HCT116 (cell line): ENCODE measurements around the gene NETO1. TPM values are rescaled to one million over a fixed set of nuclear protein-coding genes. Genes with fewer than 3 reads are reported as not detected.

ENCODE experiments used
- ATAC-seq: fragments of 200-7000 bp; cut with Tn5 transposase; 2 replicates; pipeline ENCODE4 v1.9.1; 2020; ENCODE audit warnings: mild to moderate bottlenecking, moderate library complexity
- BruUV-seq: library from RNA; stranded (reverse); fragments of 400-500 nt; replicated peaks from 2 replicates; lab custom pipeline; 2021; lab: Mats Ljungman, UMichigan
- CTCF ChIA-PET: fragments of 300-600 bp; sonication (Branson Sonifier 250); formaldehyde crosslinking; loops from one replicate; lab custom pipeline; 2021; ENCODE audit warnings: antibody characterized with exemption; lab: Charles Lee
- POLR2A ChIA-PET: fragments of 300-600, 350-600 bp; sonication (Branson Sonifier 250); formaldehyde crosslinking; loops from one replicate; lab custom pipeline; 2021; ENCODE audit warnings: antibody characterized with exemption; lab: Charles Lee
- RAD21 ChIA-PET, 2 experiments: fragments of 300-600 bp; sonication (Branson Sonifier 250); formaldehyde crosslinking; loops; one replicate each; lab custom pipeline; 2023; ENCODE audit warnings: low total read pairs in 2 of 2; ENCODE audit not compliant: uncharacterized antibody in 2 of 2, unreplicated experiment in 2 of 2, low non-redundant PET in 1 of 2; lab: Charles Lee
- DNase-seq: peaks from one replicate; pipeline ENCODE4 v3.0.0-alpha.2; 2010; ENCODE audit warnings: low read depth, low spot score
- H2AFZ ChIP-seq: fragments of 200-600 bp; shearing (Covaris generic), sonication (generic); 2 replicates; pipeline ENCODE4 v1.6.1; 2017; ENCODE audit warnings: low read depth, mixed run types, mixed read lengths, antibody characterized with exemption, low read length; ENCODE audit not compliant: poor library complexity, severe bottlenecking
- H3K27ac ChIP-seq: 2 replicates; pipeline ENCODE4 v1.5.1; 2012; ENCODE audit warnings: low read depth, low read length
- H3K27me3 ChIP-seq: fragments of 200-600 bp; sonication (generic); 2 replicates; pipeline ENCODE4 v1.6.1; 2016; ENCODE audit warnings: mixed run types, low read length, mixed read lengths; ENCODE audit not compliant: insufficient read depth
- H3K36me3 ChIP-seq, 2 experiments: fragments of 200-500 bp in 1 of 2; fragments of 200-600 bp in 1 of 2; sonication (Bioruptor generic) in 1 of 2; sonication (generic) in 1 of 2; 2 replicates each; pipeline versions ENCODE4 v1.5.1 to v1.6.1; 2014 to 2016; ENCODE audit warnings: low read length in 2 of 2, inconsistent platforms in 1 of 2, mixed read lengths in 1 of 2, mixed run types in 1 of 2; ENCODE audit not compliant: insufficient read depth in 2 of 2, control insufficient read depth in 1 of 2
- H3K4me1 ChIP-seq, 2 experiments: fragments of 200-600 bp in 1 of 2; sonication (generic) in 1 of 2; 2 replicates each; pipeline versions ENCODE4 v1.5.1 to v1.6.1; 2012 to 2017; ENCODE audit warnings: low read length in 2 of 2, inconsistent platforms in 1 of 2, mild to moderate bottlenecking in 1 of 2, mixed read lengths in 1 of 2, mixed run types in 1 of 2, moderate library complexity in 1 of 2; ENCODE audit not compliant: insufficient read depth in 2 of 2, control insufficient read depth in 1 of 2
- H3K4me2 ChIP-seq: fragments of 200-600 bp; sonication (generic); 2 replicates; pipeline ENCODE4 v1.6.1; 2017; ENCODE audit warnings: mixed run types, low read length, mixed read lengths
- H3K4me3 ChIP-seq, 2 experiments: fragments of 200-600 bp in 1 of 2; sonication (generic) in 1 of 2; replicated peaks in 1 of 2; 2 replicates each; pipeline ENCODE4 v1.5.1; 2011 to 2016; ENCODE audit warnings: low read length in 2 of 2, control low read depth in 1 of 2, low read depth in 1 of 2, mild to moderate bottlenecking in 1 of 2, mixed read lengths in 1 of 2, mixed run types in 1 of 2
- H3K79me2 ChIP-seq: fragments of 200-600 bp; sonication (generic); 2 replicates; pipeline ENCODE4 v1.6.1; 2017; ENCODE audit warnings: mild to moderate bottlenecking, mixed run types, low read length, moderate library complexity, mixed read lengths; ENCODE audit not compliant: insufficient read depth
- H3K9ac ChIP-seq: fragments of 200-600 bp; sonication (generic); 2 replicates; pipeline ENCODE4 v1.6.1; 2016; ENCODE audit warnings: low read length, mixed read lengths
- H3K9me2 ChIP-seq: fragments of 200-600 bp; sonication (generic), shearing (Covaris generic); 2 replicates; pipeline ENCODE4 v1.6.1; 2017; ENCODE audit warnings: mixed run types, mild to moderate bottlenecking, moderate library complexity; ENCODE audit not compliant: insufficient read depth
- H3K9me3 ChIP-seq, 2 experiments: fragments of 200-500 bp in 1 of 2; fragments of 200-600 bp in 1 of 2; sonication (Bioruptor generic) in 1 of 2; sonication (generic) in 1 of 2; 2 replicates each; pipeline ENCODE4 v1.6.1; 2014 to 2017; ENCODE audit warnings: low read length in 2 of 2, mixed read lengths in 2 of 2, inconsistent platforms in 1 of 2, low read depth in 1 of 2, mild to moderate bottlenecking in 1 of 2, mixed run types in 1 of 2, moderate library complexity in 1 of 2; ENCODE audit not compliant: control insufficient read depth in 1 of 2, insufficient read depth in 1 of 2
- H4K20me1 ChIP-seq: fragments of 200-600 bp; sonication (generic), shearing (Covaris generic); 2 replicates; pipeline ENCODE4 v1.6.1; 2017; ENCODE audit warnings: mixed run types, mild to moderate bottlenecking, moderate library complexity; ENCODE audit not compliant: insufficient read depth
- EGR1 ChIP-seq: IDR thresholded peaks from 2 replicates; pipeline ENCODE4 v1.6.1; 2012; ENCODE audit warnings: low read depth
- ELF1 ChIP-seq: IDR thresholded peaks from 2 replicates; pipeline ENCODE4 v1.6.1; 2012; ENCODE audit warnings: low read depth, borderline replicate concordance
- EZH2 ChIP-seq: fragments of 200-600 bp; sonication (generic); IDR thresholded peaks from 2 replicates; pipeline ENCODE4 v1.6.1; 2017; ENCODE audit warnings: antibody characterized with exemption, mixed run types
- EZH2phosphoT487 ChIP-seq: fragments of 200-600 bp; IDR thresholded peaks from 2 replicates; pipeline ENCODE4 v1.6.1; 2018; ENCODE audit warnings: antibody characterized with exemption, borderline replicate concordance
- FOSL1 ChIP-seq: IDR thresholded peaks from 2 replicates; pipeline ENCODE4 v1.6.1; 2012; ENCODE audit warnings: low read depth
- JUND ChIP-seq: IDR thresholded peaks from 2 replicates; pipeline ENCODE4 v1.6.1; 2012
- MAX ChIP-seq: IDR thresholded peaks from 2 replicates; pipeline ENCODE4 v1.6.1; 2012
- POLR2AphosphoS5 ChIP-seq: IDR thresholded peaks from 2 replicates; pipeline ENCODE4 v1.6.1; 2011; ENCODE audit warnings: mild to moderate bottlenecking, low read depth, low read length, moderate library complexity
- RAD21 ChIP-seq: IDR thresholded peaks from 2 replicates; pipeline ENCODE4 v1.6.1; 2012; ENCODE audit warnings: low read depth, mild to moderate bottlenecking
- SIN3A ChIP-seq: IDR thresholded peaks from 2 replicates; pipeline ENCODE4 v1.6.1; 2012; ENCODE audit warnings: low read depth
- SP1 ChIP-seq: IDR thresholded peaks from 2 replicates; pipeline ENCODE4 v1.6.1; 2012; ENCODE audit warnings: low read depth
- SRF ChIP-seq: IDR thresholded peaks from 2 replicates; pipeline ENCODE4 v1.6.1; 2012; ENCODE audit warnings: low read depth
- TCF7L2 ChIP-seq: IDR thresholded peaks from 2 replicates; pipeline ENCODE4 v1.7.0; 2011; ENCODE audit warnings: borderline replicate concordance, inconsistent platforms; ENCODE audit not compliant: insufficient read depth, insufficient read length; ENCODE audit errors: extremely low read depth
- YY1 ChIP-seq: IDR thresholded peaks from 2 replicates; pipeline ENCODE4 v1.6.1; 2011; ENCODE audit warnings: low read length, low read depth, moderate library complexity, mild to moderate bottlenecking; ENCODE audit not compliant: insufficient replicate concordance; ENCODE audit errors: extremely low read depth
- ZFX ChIP-seq: fragments of 450-650 bp; IDR thresholded peaks from 2 replicates; pipeline ENCODE4 v1.6.1; 2017
- ZNF274 ChIP-seq: fragments of 200-500 bp; sonication (Bioruptor generic); IDR thresholded peaks from 2 replicates; pipeline ENCODE4 v1.6.1; 2014; ENCODE audit warnings: mild to moderate bottlenecking, low read depth, low read length, inconsistent platforms
- intact Hi-C: fragments of 100-400 bp; cut with micrococcal nuclease; formaldehyde crosslinking; loops from 2 replicates; pipeline ENCODE4 v1.10.0; 2022
- total RNA-seq: library from RNA; stranded (reverse); gene quantifications from one replicate; pipeline ENCODE4 v1.2.1, GENCODE V29; 2021; ENCODE audit not compliant: unreplicated experiment
- TF ChIP-seq, protein P1 (sequence below): IDR thresholded peaks from 2 replicates; pipeline ENCODE4 v1.6.1; 2012
- TF ChIP-seq, protein P2 (sequence below), 3 experiments: fragments of 200-600 bp in 1 of 3; sonication (generic) in 1 of 3; IDR thresholded peaks in 2 of 3; conservative IDR thresholded peaks in 1 of 3; 2 replicates each; pipeline ENCODE4 v1.5.1; 2012 to 2017; ENCODE audit warnings: low read depth in 2 of 3, low read length in 2 of 3, antibody characterized with exemption in 1 of 3, borderline replicate concordance in 1 of 3, control low read depth in 1 of 3, mild to moderate bottlenecking in 1 of 3, mixed read lengths in 1 of 3, mixed run types in 1 of 3, moderate library complexity in 1 of 3; ENCODE audit not compliant: insufficient read depth in 1 of 3
- TF ChIP-seq, protein P3 (sequence below): IDR thresholded peaks from 2 replicates; pipeline ENCODE4 v1.6.1; 2011; ENCODE audit warnings: mild to moderate bottlenecking, low read length, moderate library complexity; ENCODE audit not compliant: insufficient replicate concordance; ENCODE audit errors: extremely low read depth
- TF ChIP-seq, protein P4 (sequence below): IDR thresholded peaks from 2 replicates; pipeline ENCODE4 v1.6.1; 2012; ENCODE audit warnings: low read depth

NETO1 gene
- total RNA-seq, 1 experiment from 2014 or later = not detected

GRCh38 chr18:72772916-72773315, 94.9 kb downstream of the NETO1 start:
- peaks cover 2 to 11% of the 10 kb centered on the region in 2 experiments; a peak in 2 of 4 replicates for H3K9me3 ChIP-seq
- no peak overlapping the region for H2AFZ ChIP-seq
- no peaks in the 10 kb centered on the region for H3K27me3 ChIP-seq
- H3K4me1 ChIP-seq = no peaks in the 10 kb centered on the region
- RAD21 ChIA-PET = no interaction called here
- intact Hi-C loops = no loop called here
- no peaks in the 10 kb centered on the region for H3K9me2 ChIP-seq
- no peaks in the 10 kb centered on the region for H3K79me2 ChIP-seq
- H4K20me1 ChIP-seq = no peaks in the 10 kb centered on the region
- no peak overlapping the region for H3K9ac ChIP-seq
- H3K36me3 ChIP-seq = no peaks in the 10 kb centered on the region
- H3K4me3 ChIP-seq = no peak overlapping the region
- POLR2A ChIA-PET = no interaction called here
- BruUV-seq = no TSS peak
- CTCF ChIA-PET = no interaction called here
- no peak overlapping the region for H3K4me2 ChIP-seq
- H3K27ac ChIP-seq = no peak overlapping the region
- no peak for TF ChIP-seq YY1
- no peak for TF ChIP-seq RAD21
- no peak for TF ChIP-seq EZH2
- TF ChIP-seq SP1 = no peak
- TF ChIP-seq, protein P1, sequence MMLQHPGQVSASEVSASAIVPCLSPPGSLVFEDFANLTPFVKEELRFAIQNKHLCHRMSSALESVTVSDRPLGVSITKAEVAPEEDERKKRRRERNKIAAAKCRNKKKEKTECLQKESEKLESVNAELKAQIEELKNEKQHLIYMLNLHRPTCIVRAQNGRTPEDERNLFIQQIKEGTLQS = no peak
- no peak for TF ChIP-seq MAX
- TF ChIP-seq, protein P2, sequence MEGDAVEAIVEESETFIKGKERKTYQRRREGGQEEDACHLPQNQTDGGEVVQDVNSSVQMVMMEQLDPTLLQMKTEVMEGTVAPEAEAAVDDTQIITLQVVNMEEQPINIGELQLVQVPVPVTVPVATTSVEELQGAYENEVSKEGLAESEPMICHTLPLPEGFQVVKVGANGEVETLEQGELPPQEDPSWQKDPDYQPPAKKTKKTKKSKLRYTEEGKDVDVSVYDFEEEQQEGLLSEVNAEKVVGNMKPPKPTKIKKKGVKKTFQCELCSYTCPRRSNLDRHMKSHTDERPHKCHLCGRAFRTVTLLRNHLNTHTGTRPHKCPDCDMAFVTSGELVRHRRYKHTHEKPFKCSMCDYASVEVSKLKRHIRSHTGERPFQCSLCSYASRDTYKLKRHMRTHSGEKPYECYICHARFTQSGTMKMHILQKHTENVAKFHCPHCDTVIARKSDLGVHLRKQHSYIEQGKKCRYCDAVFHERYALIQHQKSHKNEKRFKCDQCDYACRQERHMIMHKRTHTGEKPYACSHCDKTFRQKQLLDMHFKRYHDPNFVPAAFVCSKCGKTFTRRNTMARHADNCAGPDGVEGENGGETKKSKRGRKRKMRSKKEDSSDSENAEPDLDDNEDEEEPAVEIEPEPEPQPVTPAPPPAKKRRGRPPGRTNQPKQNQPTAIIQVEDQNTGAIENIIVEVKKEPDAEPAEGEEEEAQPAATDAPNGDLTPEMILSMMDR (IDR thresholded peaks at IDR 0.05 in 2 of 3, conservative IDR thresholded peaks at IDR 0.05 in 1 of 3; ENCODE audit: borderline replicate concordance in 1 of 3, insufficient read depth in 1 of 3, low read depth in 2 of 3, low read length in 2 of 3) = no peak
- no peak for TF ChIP-seq EGR1
- no peak for TF ChIP-seq ZFX
- no peak for TF ChIP-seq TCF7L2
- no peak for TF ChIP-seq JUND
- no peak for TF ChIP-seq SRF
- TF ChIP-seq EZH2phosphoT487 = no peak
- TF ChIP-seq, protein P3, sequence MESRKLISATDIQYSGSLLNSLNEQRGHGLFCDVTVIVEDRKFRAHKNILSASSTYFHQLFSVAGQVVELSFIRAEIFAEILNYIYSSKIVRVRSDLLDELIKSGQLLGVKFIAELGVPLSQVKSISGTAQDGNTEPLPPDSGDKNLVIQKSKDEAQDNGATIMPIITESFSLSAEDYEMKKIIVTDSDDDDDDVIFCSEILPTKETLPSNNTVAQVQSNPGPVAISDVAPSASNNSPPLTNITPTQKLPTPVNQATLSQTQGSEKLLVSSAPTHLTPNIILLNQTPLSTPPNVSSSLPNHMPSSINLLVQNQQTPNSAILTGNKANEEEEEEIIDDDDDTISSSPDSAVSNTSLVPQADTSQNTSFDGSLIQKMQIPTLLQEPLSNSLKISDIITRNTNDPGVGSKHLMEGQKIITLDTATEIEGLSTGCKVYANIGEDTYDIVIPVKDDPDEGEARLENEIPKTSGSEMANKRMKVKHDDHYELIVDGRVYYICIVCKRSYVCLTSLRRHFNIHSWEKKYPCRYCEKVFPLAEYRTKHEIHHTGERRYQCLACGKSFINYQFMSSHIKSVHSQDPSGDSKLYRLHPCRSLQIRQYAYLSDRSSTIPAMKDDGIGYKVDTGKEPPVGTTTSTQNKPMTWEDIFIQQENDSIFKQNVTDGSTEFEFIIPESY = no peak
- no peak for TF ChIP-seq ELF1
- TF ChIP-seq ZNF274 = no peak
- TF ChIP-seq SIN3A = no peak
- TF ChIP-seq, protein P4, sequence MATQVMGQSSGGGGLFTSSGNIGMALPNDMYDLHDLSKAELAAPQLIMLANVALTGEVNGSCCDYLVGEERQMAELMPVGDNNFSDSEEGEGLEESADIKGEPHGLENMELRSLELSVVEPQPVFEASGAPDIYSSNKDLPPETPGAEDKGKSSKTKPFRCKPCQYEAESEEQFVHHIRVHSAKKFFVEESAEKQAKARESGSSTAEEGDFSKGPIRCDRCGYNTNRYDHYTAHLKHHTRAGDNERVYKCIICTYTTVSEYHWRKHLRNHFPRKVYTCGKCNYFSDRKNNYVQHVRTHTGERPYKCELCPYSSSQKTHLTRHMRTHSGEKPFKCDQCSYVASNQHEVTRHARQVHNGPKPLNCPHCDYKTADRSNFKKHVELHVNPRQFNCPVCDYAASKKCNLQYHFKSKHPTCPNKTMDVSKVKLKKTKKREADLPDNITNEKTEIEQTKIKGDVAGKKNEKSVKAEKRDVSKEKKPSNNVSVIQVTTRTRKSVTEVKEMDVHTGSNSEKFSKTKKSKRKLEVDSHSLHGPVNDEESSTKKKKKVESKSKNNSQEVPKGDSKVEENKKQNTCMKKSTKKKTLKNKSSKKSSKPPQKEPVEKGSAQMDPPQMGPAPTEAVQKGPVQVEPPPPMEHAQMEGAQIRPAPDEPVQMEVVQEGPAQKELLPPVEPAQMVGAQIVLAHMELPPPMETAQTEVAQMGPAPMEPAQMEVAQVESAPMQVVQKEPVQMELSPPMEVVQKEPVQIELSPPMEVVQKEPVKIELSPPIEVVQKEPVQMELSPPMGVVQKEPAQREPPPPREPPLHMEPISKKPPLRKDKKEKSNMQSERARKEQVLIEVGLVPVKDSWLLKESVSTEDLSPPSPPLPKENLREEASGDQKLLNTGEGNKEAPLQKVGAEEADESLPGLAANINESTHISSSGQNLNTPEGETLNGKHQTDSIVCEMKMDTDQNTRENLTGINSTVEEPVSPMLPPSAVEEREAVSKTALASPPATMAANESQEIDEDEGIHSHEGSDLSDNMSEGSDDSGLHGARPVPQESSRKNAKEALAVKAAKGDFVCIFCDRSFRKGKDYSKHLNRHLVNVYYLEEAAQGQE = no peak
- TF ChIP-seq FOSL1 = no peak
- TF ChIP-seq POLR2AphosphoS5 = no peak
- TF ChIP-seq, all 23 proteins: peak for 0
- DNase-seq (no peak), ATAC-seq (no peak)
